NCI-H345 treated with DMSO at 0.1 percent for 48 hours (cell line): ENCODE data around the gene PLPP4.

ENCODE experiments used
- DNase-seq: peaks from one replicate; lab custom pipeline; 2025; ENCODE audit not compliant: unreplicated experiment; lab: John Stamatoyannopoulos, UW

PLPP4 gene

GRCh38 chr10:120607016-120607709 is 150.1 kb downstream of the PLPP4 start:
- DNase-seq = no peak

GRCh38 chr10:120607710-120608703 is 151.0 kb downstream of the PLPP4 start:
- DNase-seq = no peak

DNA sequence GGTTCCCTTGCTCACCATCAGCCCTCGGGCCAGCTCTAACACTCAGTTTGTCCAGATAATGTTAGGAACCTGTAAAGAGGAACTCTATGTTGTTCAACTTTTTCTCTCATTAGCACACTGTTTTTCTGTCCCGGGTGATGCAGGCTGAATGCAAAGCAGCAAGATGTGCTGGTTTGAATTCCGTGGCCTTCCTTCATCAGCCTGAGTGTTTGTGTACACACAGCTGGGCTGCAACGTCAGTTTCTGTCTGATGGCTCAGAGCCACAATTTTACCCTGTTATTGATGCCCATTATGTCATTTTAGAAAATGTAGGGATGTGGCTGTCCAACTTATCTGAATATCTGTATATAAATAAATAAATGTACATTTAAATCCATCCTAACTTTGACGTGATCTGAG is 152.0 kb downstream of the PLPP4 start:
- DNase-seq = no peak

DNA sequence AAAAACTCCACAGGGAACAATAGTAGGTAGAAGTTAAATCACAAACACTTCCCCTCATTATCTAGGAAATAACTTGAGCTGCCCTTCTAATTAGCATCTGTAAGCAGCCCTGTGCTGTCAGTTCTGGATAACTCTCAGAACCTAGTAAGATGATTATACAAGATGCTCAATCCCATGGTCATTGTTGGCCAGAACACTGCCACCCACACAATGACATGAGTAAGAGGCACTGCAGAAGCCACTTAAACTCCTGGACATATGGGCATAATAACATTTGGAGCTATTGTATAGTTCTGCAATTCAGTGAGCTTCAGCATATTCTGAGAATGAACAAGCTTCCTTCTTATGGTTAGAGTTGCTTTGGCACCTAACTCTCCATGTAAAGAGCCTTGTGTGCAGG is 153.8 kb downstream of the PLPP4 start:
- DNase-seq = no peak

DNA sequence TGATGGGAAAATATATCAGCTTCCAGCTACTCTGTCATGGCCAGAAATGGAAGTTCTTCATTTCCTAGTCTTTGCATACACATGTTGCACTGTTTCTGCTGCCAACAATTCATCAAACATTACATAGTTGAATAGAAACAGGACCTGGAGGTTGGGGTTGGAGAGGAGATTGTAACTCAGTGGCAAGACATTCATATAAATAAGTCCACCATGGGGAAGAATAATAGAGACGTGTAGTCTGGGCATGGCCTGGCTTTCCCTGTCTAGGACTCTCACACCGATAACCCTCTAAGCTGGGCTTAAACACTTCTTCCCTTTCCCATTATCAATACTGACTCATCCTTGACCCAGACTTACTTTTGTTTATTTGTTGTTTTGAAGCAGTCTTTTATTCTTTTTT is 155.7 kb downstream of the PLPP4 start:
- DNase-seq = no peak

GRCh38 chr10:120613180-120613579 is 156.2 kb downstream of the PLPP4 start:
- DNase-seq = no peak

- DNase-seq = no peak
These were observed 157.7 kb downstream of the PLPP4 start for GRCh38 chr10:120614680-120615079.

DNA sequence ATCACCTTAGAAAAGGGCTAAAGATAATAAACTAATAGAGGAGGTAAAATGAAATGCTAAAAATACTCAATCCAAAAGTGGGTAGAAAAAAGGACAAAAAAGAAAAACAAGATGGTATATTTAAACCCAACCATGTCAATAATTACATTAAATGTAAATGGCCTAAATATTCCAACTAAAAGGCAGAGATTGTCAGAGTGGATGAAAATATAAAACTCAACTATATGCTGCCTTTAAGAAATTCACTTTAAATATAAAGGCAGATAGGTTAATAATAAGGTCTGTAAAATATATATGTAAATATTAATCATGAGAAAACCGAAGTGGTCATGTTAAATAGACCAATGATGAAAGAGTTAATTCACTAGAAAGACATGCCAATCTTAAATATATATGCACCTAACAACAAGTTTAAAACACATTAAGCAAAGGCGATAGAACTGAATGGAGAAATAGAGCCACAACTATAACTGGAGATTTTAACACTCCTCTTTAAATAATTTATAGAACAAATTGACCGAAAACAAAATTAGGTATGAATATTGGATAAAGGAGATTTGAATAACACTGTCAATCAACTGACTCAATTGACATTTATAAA is 159.4 kb downstream of the PLPP4 start:
- DNase-seq = no peak

GRCh38 chr10:120628197-120628596 is 171.2 kb downstream of the PLPP4 start:
- no peak for DNase-seq

- no peak for DNase-seq
These were observed 173.2 kb downstream of the PLPP4 start for GRCh38 chr10:120630266-120630665.

DNA sequence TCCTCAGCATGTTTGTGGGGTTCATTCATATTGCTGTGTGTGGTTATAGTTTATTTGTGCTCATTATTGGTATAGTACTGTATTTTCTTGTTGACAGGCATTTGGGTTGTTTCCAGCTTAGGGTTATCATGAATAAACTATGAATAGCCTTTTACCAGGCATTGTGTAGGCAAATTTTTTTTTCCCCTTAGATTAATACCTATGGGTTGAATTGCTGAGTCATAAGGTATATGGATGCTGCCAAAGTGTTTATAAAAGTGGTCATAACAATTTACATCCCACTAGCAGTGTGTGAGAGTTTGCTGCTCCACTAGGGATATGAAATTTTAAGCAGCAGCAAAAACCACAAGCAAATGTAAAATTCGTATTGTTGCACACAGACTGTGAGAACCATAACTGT is 175.0 kb downstream of the PLPP4 start:
- no peak for DNase-seq

DNA sequence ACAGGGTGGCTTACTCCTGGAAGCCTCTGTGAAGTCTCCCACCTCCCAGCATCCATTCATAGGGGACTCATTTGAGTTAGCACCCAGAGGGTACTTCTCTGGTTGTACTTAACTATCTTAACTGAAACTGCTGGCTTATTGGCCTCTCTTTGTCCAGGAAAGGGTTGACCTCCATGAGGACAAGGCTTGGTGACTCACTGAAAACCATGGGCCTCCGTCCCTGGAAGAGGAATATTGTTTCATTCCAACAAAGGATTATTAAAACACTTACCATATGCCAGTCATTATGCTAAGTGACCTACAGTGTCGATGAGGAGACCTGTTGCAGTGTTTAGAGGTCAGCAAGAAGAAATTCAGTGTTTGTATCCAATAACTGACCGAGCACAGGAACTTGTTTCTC is 175.9 kb downstream of the PLPP4 start:
- no peak for DNase-seq

- DNase-seq = no peak
These were observed 177.6 kb downstream of the PLPP4 start for GRCh38 chr10:120634659-120635058.
